H1 (cell line): ENCODE results near the gene ISM1. TPM values are rescaled to one million over a fixed set of nuclear protein-coding genes. Genes with fewer than 3 reads are reported as not detected.

Experiments
- CTCF ChIA-PET: fragments of 300-600 bp; sonication (Branson Sonifier 250); formaldehyde crosslinking; loops from one replicate; lab custom pipeline; 2021; ENCODE audit not compliant: partially characterized antibody; lab: Charles Lee
- POLR2A ChIA-PET: fragments of 300-600 bp; sonication (Branson Sonifier 250); formaldehyde crosslinking; loops from one replicate; lab custom pipeline; 2021; ENCODE audit warnings: inconsistent platforms; ENCODE audit not compliant: partially characterized antibody; lab: Charles Lee
- DNase-seq, 2 experiments: peaks; one replicate each; pipeline versions ENCODE4 v3.0.0 to v3.0.0-alpha.2; 2010 to 2022; ENCODE audit warnings: low spot score in 2 of 2, low read depth in 1 of 2, mixed read lengths in 1 of 2
- FAIRE-seq: peaks from 2 replicates; lab custom pipeline; 2011; peaks lifted over from hg19 to GRCh38; lab: Jason Lieb, UNC
- H2AFZ ChIP-seq: 2 replicates; pipeline ENCODE4 v1.8.1; 2012; ENCODE audit warnings: low read length, inconsistent platforms
- H2AK5ac ChIP-seq: 2 replicates; pipeline ENCODE4 v1.6.1; 2013; ENCODE audit warnings: low read depth, low read length
- H2BK120ac ChIP-seq: replicated peaks from 2 replicates; pipeline ENCODE3; 2013; ENCODE audit warnings: low read depth, low read length, inconsistent platforms
- H2BK12ac ChIP-seq: 2 replicates; pipeline ENCODE4 v1.6.1; 2013; ENCODE audit warnings: low read depth, low read length
- H2BK15ac ChIP-seq: 2 replicates; pipeline ENCODE4 v1.6.1; 2013; ENCODE audit warnings: low read length
- H2BK20ac ChIP-seq: 2 replicates; pipeline ENCODE4 v1.6.1; 2013; ENCODE audit warnings: low read length
- H2BK5ac ChIP-seq: 2 replicates; pipeline ENCODE4 v1.6.1; 2013; ENCODE audit warnings: low read depth, low read length
- H3K14ac ChIP-seq: 2 replicates; pipeline ENCODE4 v1.6.1; 2013; ENCODE audit warnings: inconsistent platforms; ENCODE audit not compliant: insufficient read length
- H3K18ac ChIP-seq: 2 replicates; pipeline ENCODE4 v1.6.1; 2013; ENCODE audit warnings: low read length; ENCODE audit errors: extremely low read depth
- H3K23ac ChIP-seq: 2 replicates; pipeline ENCODE4 v1.6.1; 2013; ENCODE audit warnings: inconsistent platforms; ENCODE audit not compliant: insufficient read length
- H3K23me2 ChIP-seq: 2 replicates; pipeline ENCODE4 v1.6.1; 2013; ENCODE audit warnings: low read depth, low read length
- H3K27ac ChIP-seq: 2 replicates; pipeline ENCODE4 v1.6.1; 2011; ENCODE audit warnings: low read depth, low read length, inconsistent platforms
- H3K27me3 ChIP-seq, 4 experiments: replicated peaks in 1 of 4; 1 replicate in 1 of 4; 2 replicates in 3 of 4; pipeline versions ENCODE4 v1.6.1 to v1.8.1; 2011 to 2013; ENCODE audit warnings: low read length in 3 of 4, mild to moderate bottlenecking in 3 of 4, inconsistent platforms in 2 of 4, mixed read lengths in 2 of 4, moderate library complexity in 1 of 4; ENCODE audit not compliant: control insufficient read depth in 3 of 4, insufficient read depth in 3 of 4; ENCODE audit errors: extremely low read depth in 1 of 4
- H3K36me3 ChIP-seq, 4 experiments: 2 replicates each; pipeline versions ENCODE4 v1.6.1 to v1.8.1; 2011 to 2013; ENCODE audit warnings: mild to moderate bottlenecking in 4 of 4, low read length in 3 of 4, moderate library complexity in 2 of 4, control low read depth in 1 of 4, inconsistent platforms in 1 of 4; ENCODE audit not compliant: insufficient read depth in 4 of 4, control insufficient read depth in 2 of 4
- H3K4ac ChIP-seq: replicated peaks from 2 replicates; pipeline ENCODE3; 2013; ENCODE audit warnings: low read length, low read depth, mixed read lengths, inconsistent platforms; ENCODE audit not compliant: insufficient read length
- H3K4me1 ChIP-seq, 4 experiments: replicated peaks in 1 of 4; 1 replicate in 1 of 4; 2 replicates in 3 of 4; pipeline versions ENCODE4 v1.6.1 to v1.8.1; 2011 to 2013; ENCODE audit warnings: low read length in 3 of 4, inconsistent platforms in 2 of 4, mixed read lengths in 1 of 4; ENCODE audit not compliant: insufficient read depth in 4 of 4, control insufficient read depth in 3 of 4
- H3K4me2 ChIP-seq, 2 experiments: 2 replicates each; pipeline versions ENCODE4 v1.6.1 to v1.8.1; 2011 to 2013; ENCODE audit warnings: low read depth in 2 of 2, low read length in 2 of 2, control low read depth in 1 of 2, inconsistent platforms in 1 of 2, mild to moderate bottlenecking in 1 of 2; ENCODE audit not compliant: insufficient read depth in 1 of 2
- H3K4me3 ChIP-seq, 4 experiments: fragments of 200-600, 300-600 bp in 1 of 4; sonication (generic), shearing (Covaris generic), sonication (Bioruptor Twin) in 1 of 4; 2 replicates each; pipeline versions ENCODE4 v1.5.1 to v1.8.1; 2011 to 2016; ENCODE audit warnings: low read length in 4 of 4, low read depth in 3 of 4, control low read depth in 2 of 4, inconsistent platforms in 2 of 4, mild to moderate bottlenecking in 2 of 4, mixed read lengths in 1 of 4, moderate library complexity in 1 of 4; ENCODE audit not compliant: insufficient read depth in 2 of 4; ENCODE audit errors: extremely low read depth in 1 of 4
- H3K56ac ChIP-seq: replicated peaks from 2 replicates; pipeline ENCODE3; 2013; ENCODE audit warnings: low read depth, mild to moderate bottlenecking, mixed read lengths, low read length, inconsistent platforms; ENCODE audit not compliant: insufficient read length
- H3K79me1 ChIP-seq: 2 replicates; pipeline ENCODE4 v1.6.1; 2013; ENCODE audit warnings: low read depth, low read length, control low read depth
- H3K79me2 ChIP-seq, 2 experiments: 2 replicates each; pipeline versions ENCODE4 v1.6.1 to v1.8.1; 2012 to 2013; ENCODE audit warnings: low read length in 2 of 2, mild to moderate bottlenecking in 2 of 2, inconsistent platforms in 1 of 2; ENCODE audit not compliant: insufficient read depth in 2 of 2, control insufficient read depth in 1 of 2
- H3K9ac ChIP-seq, 4 experiments: replicated peaks in 1 of 4; 1 replicate in 1 of 4; 2 replicates in 3 of 4; pipeline versions ENCODE4 v1.6.1 to v1.8.1; 2011 to 2013; ENCODE audit warnings: low read depth in 3 of 4, low read length in 3 of 4, control low read depth in 2 of 4, mild to moderate bottlenecking in 2 of 4, moderate library complexity in 2 of 4, inconsistent platforms in 1 of 4; ENCODE audit errors: extremely low read depth in 1 of 4
- H3K9me3 ChIP-seq, 2 experiments: 2 replicates each; pipeline versions ENCODE4 v1.6.1 to v1.8.1; 2012 to 2013; ENCODE audit warnings: mild to moderate bottlenecking in 2 of 2, moderate library complexity in 2 of 2, control low read depth in 1 of 2, inconsistent platforms in 1 of 2, low read depth in 1 of 2, low read length in 1 of 2, mixed read lengths in 1 of 2; ENCODE audit not compliant: insufficient read depth in 2 of 2
- H4K20me1 ChIP-seq, 2 experiments: replicated peaks in 1 of 2; 2 replicates each; pipeline versions ENCODE3 to v1.8.1; 2011 to 2013; ENCODE audit warnings: inconsistent platforms in 2 of 2, low read length in 2 of 2, mild to moderate bottlenecking in 1 of 2; ENCODE audit not compliant: insufficient read depth in 2 of 2, control insufficient read depth in 1 of 2
- H4K5ac ChIP-seq: 2 replicates; pipeline ENCODE4 v1.6.1; 2013; ENCODE audit warnings: low read length, low read depth, mixed read lengths, inconsistent platforms; ENCODE audit not compliant: insufficient read length
- H4K8ac ChIP-seq: 2 replicates; pipeline ENCODE4 v1.8.0; 2013; ENCODE audit warnings: mild to moderate bottlenecking, moderate library complexity, low read length, inconsistent platforms; ENCODE audit not compliant: insufficient read depth; ENCODE audit errors: extremely low read depth
- H4K91ac ChIP-seq: replicated peaks from 2 replicates; pipeline ENCODE3; 2013; ENCODE audit warnings: low read length, mixed read lengths, inconsistent platforms; ENCODE audit not compliant: insufficient read length
- ATF2 ChIP-seq: IDR thresholded peaks from 2 replicates; pipeline ENCODE4 v1.6.1; 2012; ENCODE audit warnings: low read length, inconsistent platforms
- HDAC2 ChIP-seq, 2 experiments: fragments of 300-600 bp in 1 of 2; sonication (generic) in 1 of 2; IDR thresholded peaks; 2 replicates each; pipeline ENCODE4 v1.6.1; 2011 to 2012; ENCODE audit warnings: low read depth in 2 of 2, low read length in 2 of 2, mild to moderate bottlenecking in 2 of 2, moderate library complexity in 2 of 2, borderline replicate concordance in 1 of 2, inconsistent platforms in 1 of 2
- HDAC6 ChIP-seq: IDR thresholded peaks from one replicate; pipeline ENCODE4 v1.7.1; 2012; ENCODE audit warnings: low read depth, mild to moderate bottlenecking, inconsistent platforms, low read length, moderate library complexity
- KDM5A ChIP-seq: fragments of 200-600 bp; IDR thresholded peaks from 2 replicates; pipeline ENCODE4 v1.7.1; 2012; ENCODE audit warnings: mild to moderate bottlenecking, low read length, inconsistent platforms, mixed read lengths
- NANOG ChIP-seq: IDR thresholded peaks from 2 replicates; pipeline ENCODE4 v1.6.1; 2011; ENCODE audit warnings: low read length, low read depth, mild to moderate bottlenecking, inconsistent platforms; ENCODE audit not compliant: insufficient read depth, poor library complexity, severe bottlenecking
- POU5F1 ChIP-seq: IDR thresholded peaks from 2 replicates; pipeline ENCODE4 v1.6.1; 2011; ENCODE audit warnings: low read depth, mild to moderate bottlenecking, low read length, moderate library complexity
- RFX5 ChIP-seq: IDR thresholded peaks from 2 replicates; pipeline ENCODE4 v1.6.1; 2011; ENCODE audit warnings: low read depth, low read length, improper control_type of control experiment, borderline replicate concordance
- SAP30 ChIP-seq: fragments of 300-600 bp; sonication (generic); IDR thresholded peaks from 2 replicates; pipeline ENCODE4 v1.7.1; 2012; ENCODE audit warnings: low read length, moderate library complexity, mild to moderate bottlenecking, inconsistent platforms; ENCODE audit not compliant: insufficient read depth, insufficient replicate concordance
- SIRT6 ChIP-seq: IDR thresholded peaks from one replicate; pipeline ENCODE4 v1.7.1; 2012; ENCODE audit warnings: low read length, inconsistent platforms
- SP4 ChIP-seq: IDR thresholded peaks from 2 replicates; pipeline ENCODE4 v1.6.1; 2012; ENCODE audit warnings: low read length, inconsistent platforms
- TBP ChIP-seq: IDR thresholded peaks from 2 replicates; pipeline ENCODE4 v1.6.1; 2011; ENCODE audit warnings: low read depth, low read length, improper control_type of control experiment
- WGBS, 2 experiments: shearing (Covaris generic) in 1 of 2; methylation state at CpG; one replicate each; pipeline versions ENCODE4 v1.1.6 to v1.1.7; 2013 to 2015; ENCODE audit warnings: low lambda C conversion rate in 2 of 2, mixed read lengths in 2 of 2, inconsistent platforms in 1 of 2, low coverage in 1 of 2, missing lambda C conversion rate in 1 of 2; ENCODE audit not compliant: insufficient replicate concordance in 2 of 2, insufficient coverage in 1 of 2, insufficient read length in 1 of 2; ENCODE audit errors: extremely low coverage in 1 of 2, missing lambda C conversion rate in 1 of 2; 5-methylcytosine and 5-hydroxymethylcytosine counted together
- polyA plus RNA-seq, 7 experiments: library from polyadenylated mRNA; depleted of rRNA in 3 of 7; stranded (reverse) in 5 of 7; unstranded in 2 of 7; fragments of >200 nt in 5 of 7; fragments of 200-250 nt in 2 of 7; gene quantifications; 1 replicate in 5 of 7; 2 replicates in 1 of 7; 4 replicates in 1 of 7; pipeline versions ENCODE4 v1.2.1 to v1.2.3, GENCODE V29; 2011 to 2013; ENCODE audit warnings: missing spikeins in 2 of 7, mixed read lengths in 2 of 7
- total RNA-seq: library from RNA; stranded (reverse); fragmentation: NEBNext Ultra II Directional; extraction: Animal tissue kit (Norgen Biotek cat#: 25700); gene quantifications from 2 replicates; pipeline ENCODE4 v1.2.1, GENCODE V29; 2021

The ISM1 gene
- total and polyA plus RNA-seq, 2 of the 8 experiments (the other 6 are each of a cell fraction or from before 2014, with no cell fraction given), result 0.62 to 0.97 TPM

DNA sequence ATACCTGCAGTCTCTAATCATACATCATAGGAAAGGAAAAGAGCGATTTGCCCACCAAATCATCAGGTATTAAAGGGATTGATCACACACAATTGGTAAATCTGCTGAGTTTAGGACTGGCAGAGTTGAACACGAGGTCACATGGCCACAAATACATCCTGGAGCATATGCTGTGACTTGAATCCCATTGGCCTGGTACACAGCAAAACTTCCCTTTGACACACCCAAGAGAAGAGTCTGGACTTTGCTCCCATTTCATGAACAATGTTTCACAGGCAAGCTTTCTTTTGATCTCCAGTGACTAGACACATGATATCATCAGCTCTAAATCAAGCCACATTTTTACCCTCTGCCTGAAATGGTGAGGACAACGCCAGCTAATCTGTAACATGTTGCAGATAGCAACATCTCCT lies 117.9 kb downstream of the ISM1 start:
- H3K9me3 ChIP-seq, result no peaks in the 10 kb centered on the region
- H3K56ac ChIP-seq, result no peak overlapping the region
- no peak overlapping the region for H3K9ac ChIP-seq
- no peak overlapping the region for H3K4me2 ChIP-seq
- H3K36me3 ChIP-seq, result no peaks in the 10 kb centered on the region
- CTCF ChIA-PET, result interaction anchor here (1.5 to 1.7 kb wide), 2 partner anchors 36 to 79 kb away, joined by 3 to 8 read pairs; no protein-coding TSS in a partner anchor
- no peak overlapping the region for H2AFZ ChIP-seq
- H3K14ac ChIP-seq, result no peak overlapping the region
- no peak overlapping the region for H2BK12ac ChIP-seq
- no peaks in the 10 kb centered on the region for H3K27me3 ChIP-seq
- H4K8ac ChIP-seq, result no peak overlapping the region
- DNase-seq, result no peak
- POLR2A ChIA-PET, result no interaction called here
- H3K18ac ChIP-seq, result no peak overlapping the region
- H3K23ac ChIP-seq, result no peak overlapping the region
- no peak overlapping the region for H4K91ac ChIP-seq
- H4K20me1 ChIP-seq, result no peaks in the 10 kb centered on the region
- no peaks in the 10 kb centered on the region; the same call in 1 of the 2 replicates for H3K23me2 ChIP-seq
- H2BK120ac ChIP-seq, result no peak overlapping the region
- FAIRE-seq, result no peak
- no peak overlapping the region for H2BK20ac ChIP-seq
- H3K27ac ChIP-seq, result no peak overlapping the region
- H4K5ac ChIP-seq, result no peak overlapping the region
- no peak overlapping the region for H2BK15ac ChIP-seq
- no peaks in the 10 kb centered on the region for H3K79me1 ChIP-seq
- H3K4me3 ChIP-seq, result no peak overlapping the region
- H2BK5ac ChIP-seq, result no peak overlapping the region
- H2AK5ac ChIP-seq, result no peak overlapping the region
- H3K4me1 ChIP-seq, result no peaks in the 10 kb centered on the region; a peak in 2 of 7 replicates
- 79% methylated on average over 3 of the region's 3 CpGs; no CpG with 5 or more reads in 1 of the 2 experiments for WGBS, 2 experiments
- H3K79me2 ChIP-seq, result no peaks in the 10 kb centered on the region
- H3K4ac ChIP-seq, result no peak overlapping the region
- TF ChIP-seq HDAC6, result no peak
- TF ChIP-seq SAP30, result no peak
- TF ChIP-seq SIRT6, result no peak
- TF ChIP-seq ATF2, result no peak
- TF ChIP-seq TBP, result no peak
- no peak for TF ChIP-seq HDAC2 (IDR thresholded peaks at IDR 0.05; ENCODE audit: borderline replicate concordance in 1 of 2, low read depth in 2 of 2, low read length in 2 of 2)
- no peak for TF ChIP-seq POU5F1
- no peak for TF ChIP-seq SP4
- TF ChIP-seq NANOG, result no peak
- no peak for TF ChIP-seq RFX5
- no peak for TF ChIP-seq KDM5A
